Epidermal melanocyte (primary cell): ENCODE measurements around the gene SORBS2.

Source experiments
- DNase-seq: peaks from one replicate; pipeline ENCODE4 v3.0.0; 2011; ENCODE audit warnings: low spot score; ENCODE audit not compliant: insufficient read length

The SORBS2 gene

GRCh38 chr4:185836241-185837084 is 24.5 kb upstream of the SORBS2 start:
- DNase-seq = no peak

DNA sequence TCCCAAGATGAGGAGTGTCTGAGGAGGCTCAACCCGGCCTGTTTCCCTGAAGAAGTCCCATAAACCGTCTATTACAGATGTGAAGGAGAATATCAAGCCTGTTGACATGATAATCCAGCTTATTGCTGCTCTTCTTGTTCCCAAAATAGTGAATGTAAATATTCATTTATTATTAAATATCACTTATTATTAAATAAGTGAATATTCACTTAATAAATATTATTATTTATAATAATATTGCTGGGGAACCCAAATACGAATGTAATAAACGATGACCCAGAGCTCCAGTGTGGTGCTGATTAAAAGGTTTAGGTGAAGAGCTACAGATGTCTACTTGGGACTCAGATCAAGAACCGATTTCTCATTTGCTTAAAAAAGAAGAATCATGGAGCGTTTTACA is 23.8 kb upstream of the SORBS2 start:
- DNase-seq = no peak

DNA sequence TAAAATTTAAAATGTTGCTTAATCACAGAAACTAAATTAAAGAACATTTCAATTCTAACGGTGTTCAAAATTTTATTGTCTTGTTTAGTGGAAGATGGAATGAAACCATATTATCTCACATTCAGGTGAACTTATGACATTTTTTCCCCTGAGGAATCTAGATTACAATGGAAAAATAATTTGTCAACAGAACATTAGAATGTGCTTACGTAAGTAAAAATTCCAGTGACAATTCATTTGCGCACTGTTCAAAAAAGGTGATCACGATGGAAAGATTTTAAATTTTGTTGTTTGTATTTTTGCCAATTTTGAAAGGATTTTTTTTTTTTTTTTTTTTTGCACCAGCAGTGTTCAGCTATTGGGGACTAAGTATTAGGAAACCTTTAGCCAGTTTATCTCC is 23.3 kb upstream of the SORBS2 start:
- no peak for DNase-seq

DNA sequence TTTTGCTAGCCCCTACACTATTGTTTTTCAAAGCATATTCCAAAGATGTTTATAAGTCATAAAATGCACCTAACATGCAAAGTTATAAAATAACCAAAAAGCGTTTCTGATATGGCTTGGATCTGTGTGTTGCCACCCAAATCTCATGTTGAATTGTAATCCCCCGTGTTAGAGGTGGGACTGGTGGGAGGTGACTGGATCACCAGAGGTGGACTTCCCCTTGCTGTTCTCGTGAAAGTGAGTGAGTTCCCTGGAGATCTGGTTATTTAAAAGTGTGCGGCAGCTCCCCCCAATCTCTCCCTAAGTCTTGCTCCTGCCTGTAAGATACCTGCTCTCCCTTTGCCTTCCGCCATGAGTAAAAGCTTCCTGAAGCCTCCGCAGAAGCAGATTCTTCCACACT is 22.8 kb upstream of the SORBS2 start:
- DNase-seq = no peak

GRCh38 chr4:185834088-185834487 is 22.1 kb upstream of the SORBS2 start:
- no peak for DNase-seq

GRCh38 chr4:185833055-185833598 is 21.1 kb upstream of the SORBS2 start:
- no peak for DNase-seq

GRCh38 chr4:185831125-185831815 is 19.3 kb upstream of the SORBS2 start:
- no peak for DNase-seq

- no peak for DNase-seq
These were observed 18.4 kb upstream of the SORBS2 start for GRCh38 chr4:185830263-185830994.

DNA sequence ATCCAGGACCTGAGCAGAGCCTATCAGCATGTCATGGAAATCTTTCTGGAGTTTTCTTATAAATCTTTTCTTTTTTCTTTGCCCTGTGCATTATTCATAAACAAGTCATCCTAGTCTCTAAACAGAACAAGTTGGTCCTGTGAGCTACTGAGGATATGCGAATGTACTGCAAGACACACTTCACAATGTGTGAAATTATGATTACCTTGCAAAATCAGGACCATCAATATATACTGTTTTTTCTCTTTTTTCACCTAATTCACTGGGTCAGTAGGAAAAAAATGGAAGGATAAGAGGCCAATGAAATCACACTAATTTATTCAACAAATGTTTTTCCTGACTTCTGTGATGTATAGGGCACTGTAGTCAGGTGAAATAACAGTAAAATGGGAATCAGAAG is 14.4 kb upstream of the SORBS2 start:
- no peak for DNase-seq

GRCh38 chr4:185825737-185826136 is 13.7 kb upstream of the SORBS2 start:
- no peak for DNase-seq

DNA sequence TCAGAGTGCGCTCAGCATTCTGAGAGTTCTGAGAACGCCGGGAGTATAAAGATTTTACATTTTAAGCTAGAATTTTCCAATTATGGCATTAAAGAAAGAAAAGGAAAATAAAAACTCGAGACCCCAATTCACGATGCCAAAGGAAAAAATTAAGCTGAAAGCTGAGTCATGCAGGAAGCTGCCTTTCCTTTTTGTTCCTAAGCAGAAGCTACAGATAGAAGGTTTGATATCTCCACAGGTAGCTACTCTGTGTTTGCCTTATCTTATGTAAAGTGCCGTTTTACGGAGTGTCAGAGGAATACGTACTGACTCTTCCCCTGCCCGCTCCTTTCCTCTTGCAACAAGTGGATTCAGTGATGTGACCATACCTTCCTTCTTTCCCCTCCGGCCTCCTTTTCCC is 10.8 kb upstream of the SORBS2 start:
- DNase-seq = no peak

DNA sequence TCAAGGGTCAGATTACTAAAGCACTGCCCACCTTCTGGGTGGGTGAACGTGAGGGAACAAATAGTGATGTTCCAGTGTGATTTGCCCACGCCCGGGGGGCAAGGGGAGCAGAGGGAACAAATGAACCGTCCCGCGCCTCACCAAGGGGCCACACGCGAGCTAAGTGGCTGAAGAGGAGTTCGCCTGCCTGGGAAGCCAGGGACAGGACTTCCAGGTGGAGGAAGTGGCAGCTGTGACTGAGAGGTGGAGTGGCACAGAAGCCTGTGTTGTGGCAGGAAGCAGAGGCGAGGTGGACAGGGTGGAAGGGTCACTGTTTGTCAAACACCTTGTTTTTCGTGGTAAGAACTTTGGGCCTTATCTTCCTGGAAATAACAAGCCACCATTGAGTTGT is 9.0 kb upstream of the SORBS2 start:
- no peak for DNase-seq

GRCh38 chr4:185820146-185821028 is 8.4 kb upstream of the SORBS2 start:
- DNase-seq = no peak

DNA sequence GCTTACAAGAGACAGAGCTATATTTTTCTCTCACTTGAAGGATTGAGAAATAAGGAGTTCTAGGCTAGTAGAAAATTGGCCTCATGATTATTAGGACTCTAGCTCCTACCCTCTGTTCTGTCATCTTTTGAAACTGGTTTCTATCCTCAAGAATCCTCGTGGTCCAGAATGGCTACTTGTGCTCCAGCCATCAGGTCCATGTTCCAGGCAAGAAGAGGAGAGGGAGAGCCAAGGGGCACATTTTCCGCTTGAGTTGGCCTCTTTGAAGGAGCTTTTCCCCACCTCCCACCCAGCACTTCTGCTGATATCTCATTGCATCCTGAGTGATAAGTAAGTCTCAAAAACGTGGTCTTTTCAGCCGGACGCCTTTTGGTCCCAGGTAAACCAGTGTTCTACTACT is 7.2 kb upstream of the SORBS2 start:
- DNase-seq = no peak

DNA sequence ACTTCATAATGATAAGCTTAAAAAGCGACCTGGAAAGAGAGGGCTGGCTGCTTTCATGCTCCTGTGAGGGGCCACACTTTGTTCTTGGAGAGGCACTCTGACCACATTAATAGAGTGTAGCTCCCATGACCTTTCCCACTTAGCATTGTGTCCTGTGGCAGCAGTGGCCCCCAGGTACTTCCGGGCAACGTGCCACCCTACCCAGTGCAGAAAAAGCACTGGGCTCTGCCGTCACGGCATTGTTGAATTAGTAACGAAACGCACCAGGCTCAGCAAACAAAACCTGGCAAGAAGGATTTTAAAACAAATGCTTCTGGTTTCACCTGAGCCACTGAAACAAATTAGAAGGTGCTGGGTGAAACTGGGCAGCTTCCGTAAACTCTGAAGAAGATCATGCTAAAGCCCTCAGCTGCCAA is 5.4 kb upstream of the SORBS2 start:
- DNase-seq = no peak

DNA sequence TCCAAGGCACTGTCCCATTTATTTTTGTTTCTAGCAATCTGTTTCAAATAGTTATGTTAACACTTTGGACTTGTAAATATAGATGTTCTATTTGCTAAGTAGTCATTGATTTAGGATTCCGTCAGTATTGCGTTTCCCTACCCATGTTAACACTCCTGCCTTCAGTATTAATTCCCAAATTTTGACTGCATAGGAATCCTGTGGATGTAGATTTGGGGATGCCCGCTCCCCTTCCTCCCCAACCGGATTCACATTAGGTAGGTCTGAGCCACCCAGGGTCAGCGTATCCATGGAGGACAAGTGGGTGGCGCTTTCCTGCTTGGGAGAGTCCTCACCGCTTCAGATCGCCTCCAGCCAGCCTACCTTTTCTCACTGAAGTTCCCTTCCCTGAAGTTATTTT is 1.1 kb upstream of the SORBS2 start:
- no peak for DNase-seq

- no peak for DNase-seq
These were observed 1.1 kb downstream of the SORBS2 start for GRCh38 chr4:185810746-185811508.

DNA sequence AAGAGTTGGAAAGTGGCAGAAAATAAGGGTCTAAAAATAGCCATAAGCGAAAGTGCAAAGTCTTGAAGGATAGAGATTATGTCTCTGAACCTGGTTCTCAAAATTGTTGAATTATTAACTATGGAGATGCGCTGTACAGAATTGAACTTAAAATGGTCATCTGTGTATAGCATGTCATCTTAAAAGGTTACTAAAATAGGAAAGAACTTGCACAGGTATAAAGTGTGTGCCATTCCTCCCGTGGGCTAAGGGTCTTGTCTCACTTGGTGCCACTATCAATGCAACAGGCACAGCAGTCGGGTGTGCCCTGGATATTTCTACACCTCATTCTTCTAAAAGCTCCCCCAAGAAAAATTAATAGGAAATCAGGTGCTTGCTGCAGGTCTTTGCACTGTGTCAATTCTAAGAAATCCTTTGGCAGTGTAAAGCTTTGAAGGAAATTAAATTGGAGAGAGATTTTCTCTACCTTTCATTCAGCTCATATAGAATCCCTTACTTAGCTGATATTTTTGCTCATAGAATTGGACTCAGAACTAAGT is 2.4 kb downstream of the SORBS2 start:
- DNase-seq = no peak

DNA sequence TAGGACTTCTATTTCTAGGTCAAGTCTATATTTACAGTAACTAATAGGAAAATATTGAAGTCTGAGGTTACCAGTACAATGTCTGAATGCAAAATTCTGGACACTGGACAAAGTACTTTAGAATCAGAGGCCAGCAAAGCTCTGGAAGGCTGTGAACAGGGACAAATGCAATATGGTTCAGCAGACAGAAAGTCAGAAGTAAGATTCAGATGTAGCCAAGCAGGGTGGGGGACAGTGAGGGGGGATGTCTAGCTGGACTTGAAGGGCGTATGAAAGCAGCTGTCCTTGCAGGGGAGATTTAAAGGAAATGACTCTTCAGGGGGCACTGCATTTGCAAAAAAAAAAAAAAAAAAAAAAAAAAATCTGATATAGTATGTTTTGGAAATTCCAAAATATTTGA is 2.9 kb downstream of the SORBS2 start:
- DNase-seq = no peak

DNA sequence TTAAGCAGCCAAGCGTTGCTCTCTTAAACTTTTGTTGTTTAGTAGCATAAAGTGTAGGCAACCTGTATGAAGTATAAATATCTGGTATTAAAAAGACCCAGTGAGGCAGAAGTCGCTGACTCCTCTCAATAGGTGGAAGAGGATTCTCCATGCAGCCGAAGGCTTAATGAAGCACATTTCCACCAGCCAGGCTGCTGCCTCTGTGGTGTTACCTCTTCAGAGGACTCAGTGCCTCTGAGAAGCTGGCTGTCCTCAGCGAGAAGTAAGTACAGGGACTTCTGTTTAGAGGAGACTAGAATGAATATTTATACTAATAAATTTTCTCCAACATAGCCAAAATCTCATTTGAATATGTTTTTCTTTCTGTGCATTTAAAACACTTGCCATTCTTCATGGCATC is 6.0 kb downstream of the SORBS2 start:
- DNase-seq = no peak
